CD4-positive, alpha-beta T cell treated with Interferon alpha-2 for 1 hour (primary cell): ENCODE results near the gene CYP4V2.

Experiments
- DNase-seq, 2 donors: peaks; one replicate each; pipeline ENCODE4 v3.0.0-alpha.2; 2020 to 2022

The CYP4V2 gene

GRCh38 chr4:186189656-186190055 is 1.7 kb upstream of the CYP4V2 start:
- DNase-seq: no peak

- DNase-seq: peak; percentile 40 to 60
These were observed 677 bp upstream of the CYP4V2 start for GRCh38 chr4:186190581-186191199.

GRCh38 chr4:186192066-186192612 is 772 bp downstream of the CYP4V2 start:
- peak in 1 of 2 donors; percentile 37 for DNase-seq

GRCh38 chr4:186193851-186194250 is 2.5 kb downstream of the CYP4V2 start:
- DNase-seq: no peak

- no peak for DNase-seq
These were observed 4.7 kb downstream of the CYP4V2 start for GRCh38 chr4:186196063-186196462.

GRCh38 chr4:186200516-186200915 is 9.1 kb downstream of the CYP4V2 start:
- no peak for DNase-seq

- DNase-seq: no peak
These were observed 9.6 kb downstream of the CYP4V2 start for GRCh38 chr4:186201010-186201409.

GRCh38 chr4:186201535-186202230 is 10.3 kb downstream of the CYP4V2 start:
- peak; percentile 49 to 67 for DNase-seq

- DNase-seq: no peak
These were observed 11.2 kb downstream of the CYP4V2 start for GRCh38 chr4:186202490-186203140.

- DNase-seq: no peak
These were observed 12.0 kb downstream of the CYP4V2 start for GRCh38 chr4:186203406-186203805.

- DNase-seq: peak; percentile 20 to 26
These were observed 12.8 kb downstream of the CYP4V2 start for GRCh38 chr4:186204103-186204559.

- no peak for DNase-seq
These were observed 13.3 kb downstream of the CYP4V2 start for GRCh38 chr4:186204686-186205085.

- no peak for DNase-seq
These were observed 13.8 kb downstream of the CYP4V2 start for GRCh38 chr4:186205156-186205555.

GRCh38 chr4:186216465-186217024 is 25.2 kb downstream of the CYP4V2 start:
- no peak for DNase-seq

GRCh38 chr4:186217733-186218293 is 26.4 kb downstream of the CYP4V2 start:
- DNase-seq: no peak

GRCh38 chr4:186221624-186222023 is 30.3 kb downstream of the CYP4V2 start:
- DNase-seq: no peak

- DNase-seq: no peak
These were observed 34.5 kb downstream of the CYP4V2 start for GRCh38 chr4:186225848-186226247.

- DNase-seq: no peak
These were observed 35.3 kb downstream of the CYP4V2 start for GRCh38 chr4:186226521-186227189.

- no peak for DNase-seq
These were observed 35.9 kb downstream of the CYP4V2 start, which contains the start of gene KLKB1 for GRCh38 chr4:186227221-186227620. Gene KLKB1 (plus strand): TSS chr4:186227507. CDS start chr4:186228196, 689 bp downstream.

- no peak for DNase-seq
These were observed 36.6 kb downstream of the CYP4V2 start for GRCh38 chr4:186227744-186228513.

GRCh38 chr4:186228514-186228894 is 37.1 kb downstream of the CYP4V2 start:
- DNase-seq: no peak

GRCh38 chr4:186234367-186234766 is 43.0 kb downstream of the CYP4V2 start:
- no peak for DNase-seq
